ENCODE measurements around the gene PCCB. TPM values are rescaled to one million over a fixed set of nuclear protein-coding genes. Genes with fewer than 3 reads are reported as not detected.

The PCCB gene
- total RNA-seq, 2 experiments from 2014 or later: 8.3 to 10.2 TPM

- no peaks in the 10 kb centered on the region for H3K4me1 Mint-ChIP-seq (ENCODE audit: low read depth)
- intact Hi-C loops (cut with DNase I, micrococcal nuclease): no loop called here
- H3K36me3 ChIP-seq (ENCODE audit: insufficient read depth, low read length): peaks cover 43% of the 10 kb centered on the region
- no peak overlapping the region for H3K27ac ChIP-seq (ENCODE audit: low read depth in 1 of 2, low read length in 2 of 2)
- ATAC-seq (ENCODE audit: poor library complexity) (no peak), DNase-seq (no peak)
- H3K4me3 Mint-ChIP-seq: no peak overlapping the region
- ChIA-PET CTCF (no interaction called here), POLR2A (no interaction called here)
- H3K9me3 ChIP-seq (ENCODE audit: control insufficient read depth in 1 of 2, insufficient read depth in 1 of 2, low read length in 2 of 2): no peaks in the 10 kb centered on the region
- no peaks in the 10 kb centered on the region for H3K9me3 Mint-ChIP-seq
- H3K36me3 Mint-ChIP-seq (ENCODE audit: low read depth): peaks cover 62% of the 10 kb centered on the region
- H3K4me1 ChIP-seq (ENCODE audit: insufficient read depth, low read length): no peaks in the 10 kb centered on the region
- no peak overlapping the region for H3K27ac Mint-ChIP-seq
- no peak overlapping the region for H3K4me3 ChIP-seq (ENCODE audit: low read length)
- no peaks in the 10 kb centered on the region for H3K27me3 Mint-ChIP-seq
- H3K27me3 ChIP-seq (ENCODE audit: control insufficient read depth in 1 of 2, insufficient read depth in 2 of 2, low read length in 2 of 2): no peaks in the 10 kb centered on the region
- TF ChIP-seq CTCF (IDR thresholded peaks at IDR 0.05): no peak
These were observed 96.3 kb downstream of the PCCB start for GRCh38 chr3:136346486-136346885.

- Mint-ChIP-seq H3K27me3 (no peaks in the 10 kb centered on the region), H3K36me3 (ENCODE audit: low read depth) (peaks cover 60% of the 10 kb centered on the region), H3K27ac (no peak overlapping the region), H3K4me3 (no peak overlapping the region), H3K9me3 (peaks cover 2% of the 10 kb centered on the region), H3K4me1 (ENCODE audit: low read depth) (peaks cover 13% of the 10 kb centered on the region)
- ChIA-PET CTCF (interaction anchor here (1.2 kb wide), 1 partner anchor 664 kb away, joined by 3 read pairs; no protein-coding TSS in a partner anchor), POLR2A (no interaction called here)
- intact Hi-C loops (cut with DNase I, micrococcal nuclease): no loop called here
- Histone ChIP-seq H3K36me3 (ENCODE audit: insufficient read depth, low read length) (peaks cover 25% of the 10 kb centered on the region), H3K27me3 (ENCODE audit: control insufficient read depth in 1 of 2, insufficient read depth in 2 of 2, low read length in 2 of 2) (no peaks in the 10 kb centered on the region), H3K27ac (ENCODE audit: low read depth in 1 of 2, low read length in 2 of 2) (no peak overlapping the region), H3K9me3 (ENCODE audit: control insufficient read depth in 1 of 2, insufficient read depth in 1 of 2, low read length in 2 of 2) (peaks cover 0 to 3% of the 10 kb centered on the region in 2 experiments), H3K4me3 (ENCODE audit: low read length) (no peak overlapping the region), H3K4me1 (ENCODE audit: insufficient read depth, low read length) (no peaks in the 10 kb centered on the region)
- no peak for TF ChIP-seq CTCF (IDR thresholded peaks at IDR 0.05)
- DNase-seq (no peak), ATAC-seq (ENCODE audit: poor library complexity) (no peak)
These were observed 100.0 kb downstream of the PCCB start for GRCh38 chr3:136350132-136350531.

GRCh38 chr3:136350557-136350956 lies 100.4 kb downstream of the PCCB start:
- Mint-ChIP-seq H3K4me3 (no peak overlapping the region), H3K36me3 (ENCODE audit: low read depth) (peaks cover 63% of the 10 kb centered on the region), H3K9me3 (peaks cover 2% of the 10 kb centered on the region), H3K27ac (peak overlapping the region; percentile 33), H3K4me1 (ENCODE audit: low read depth) (peaks cover 13% of the 10 kb centered on the region), H3K27me3 (no peaks in the 10 kb centered on the region)
- Histone ChIP-seq H3K27ac (ENCODE audit: low read depth in 1 of 2, low read length in 2 of 2) (no peak overlapping the region), H3K27me3 (ENCODE audit: control insufficient read depth in 1 of 2, insufficient read depth in 2 of 2, low read length in 2 of 2) (no peaks in the 10 kb centered on the region), H3K4me3 (ENCODE audit: low read length) (no peak overlapping the region), H3K36me3 (ENCODE audit: insufficient read depth, low read length) (peaks cover 25% of the 10 kb centered on the region), H3K9me3 (ENCODE audit: control insufficient read depth in 1 of 2, insufficient read depth in 1 of 2, low read length in 2 of 2) (peaks cover 0 to 3% of the 10 kb centered on the region in 2 experiments), H3K4me1 (ENCODE audit: insufficient read depth, low read length) (no peaks in the 10 kb centered on the region)
- ChIA-PET CTCF (interaction anchor here (1.2 kb wide), 1 partner anchor 663 kb away, joined by 3 read pairs; no protein-coding TSS in a partner anchor), POLR2A (no interaction called here)
- TF ChIP-seq CTCF (IDR thresholded peaks at IDR 0.05): no peak
- intact Hi-C loops (cut with DNase I, micrococcal nuclease): no loop called here
- ATAC-seq (ENCODE audit: poor library complexity): no peak
- DNase-seq: no peak

Measured in CD4-positive, alpha-beta T cell (primary cell).